ENCODE data around the gene ATP5MC3.

The ATP5MC3 gene

GRCh38 chr2:175176624-175177023 is 4.9 kb downstream of the ATP5MC3 start:
- Histone ChIP-seq H3K18ac (ENCODE audit: low read depth in 1 of 2, low read length in 2 of 2) (no peak overlapping the region), H2BK120ac (ENCODE audit: low read depth, low read length) (no peak overlapping the region), H3K79me1 (replicated peaks; ENCODE audit: low read length, poor library complexity, severe bottlenecking) (peaks cover 12% of the 10 kb centered on the region), H2AK5ac (ENCODE audit: low read length, severe bottlenecking) (no peak overlapping the region), H3K14ac (ENCODE audit: low read length in 2 of 2) (no peak overlapping the region), H3K27me3 (ENCODE audit: control insufficient read depth in 1 of 2, insufficient read depth in 1 of 2, low read length in 2 of 2) (no peaks in the 10 kb centered on the region), H2BK12ac (ENCODE audit: low read length in 2 of 2) (no peak overlapping the region), H3K23ac (ENCODE audit: low read length in 2 of 2) (no peak overlapping the region), H3K9ac (ENCODE audit: low read length) (no peak overlapping the region), H3K4me3 (ENCODE audit: insufficient read depth in 1 of 2, low read depth in 1 of 2, low read length in 2 of 2) (no peak overlapping the region), H4K91ac (ENCODE audit: low read length) (no peak overlapping the region), H2AFZ (ENCODE audit: low read depth, low read length) (no peak overlapping the region), H4K8ac (ENCODE audit: low read length) (no peak overlapping the region), H3K4me2 (ENCODE audit: low read length, poor library complexity, severe bottlenecking) (no peak overlapping the region), H3K4ac (ENCODE audit: low read depth in 1 of 2, low read length in 2 of 2) (no peak overlapping the region), H3K27ac (ENCODE audit: low read length, poor library complexity, severe bottlenecking) (no peak overlapping the region), H2BK5ac (ENCODE audit: low read depth, low read length, poor library complexity, severe bottlenecking) (no peak overlapping the region), H3K4me1 (ENCODE audit: control insufficient read depth, insufficient read depth, low read depth, low read length) (peaks cover 3% of the 10 kb centered on the region), H3K36me3 (ENCODE audit: control insufficient read depth in 1 of 2, insufficient read depth in 2 of 2, low read depth in 1 of 2, low read length in 2 of 2) (peaks cover 7 to 68% of the 10 kb centered on the region in 2 experiments), H2BK15ac (ENCODE audit: low read depth, poor library complexity, severe bottlenecking) (no peak overlapping the region), H3K9me3 (ENCODE audit: control insufficient read depth, low read length) (no peaks in the 10 kb centered on the region)
- no peak for DNase-seq
- WGBS = 60% methylated on average over 1 of the region's 5 CpGs

- H3K23ac ChIP-seq (ENCODE audit: low read length in 2 of 2) = no peak overlapping the region
- no peak overlapping the region for H2AFZ ChIP-seq (ENCODE audit: low read depth, low read length)
- H3K18ac ChIP-seq (ENCODE audit: low read depth in 1 of 2, low read length in 2 of 2) = no peak overlapping the region
- H3K79me1 ChIP-seq (replicated peaks; ENCODE audit: low read length, poor library complexity, severe bottlenecking) = peaks cover 12% of the 10 kb centered on the region
- H3K4ac ChIP-seq (ENCODE audit: low read depth in 1 of 2, low read length in 2 of 2) = no peak overlapping the region
- no peak overlapping the region for H3K27ac ChIP-seq (ENCODE audit: low read length, poor library complexity, severe bottlenecking)
- no peak overlapping the region for H2BK120ac ChIP-seq (ENCODE audit: low read depth, low read length)
- peaks cover 3% of the 10 kb centered on the region for H3K4me1 ChIP-seq (ENCODE audit: control insufficient read depth, insufficient read depth, low read depth, low read length)
- H2BK15ac ChIP-seq (ENCODE audit: low read depth, poor library complexity, severe bottlenecking) = no peak overlapping the region
- H3K14ac ChIP-seq (ENCODE audit: low read length in 2 of 2) = no peak overlapping the region
- H3K4me2 ChIP-seq (ENCODE audit: low read length, poor library complexity, severe bottlenecking) = no peak overlapping the region
- H2BK12ac ChIP-seq (ENCODE audit: low read length in 2 of 2) = no peak overlapping the region
- no peak for DNase-seq
- H2AK5ac ChIP-seq (ENCODE audit: low read length, severe bottlenecking) = no peak overlapping the region
- no peaks in the 10 kb centered on the region for H3K27me3 ChIP-seq (ENCODE audit: control insufficient read depth in 1 of 2, insufficient read depth in 1 of 2, low read length in 2 of 2)
- no CpG with 5 or more reads among the region's 1 CpG for WGBS
- H4K8ac ChIP-seq (ENCODE audit: low read length) = no peak overlapping the region
- H3K36me3 ChIP-seq (ENCODE audit: control insufficient read depth in 1 of 2, insufficient read depth in 2 of 2, low read depth in 1 of 2, low read length in 2 of 2) = peaks cover 7 to 68% of the 10 kb centered on the region in 2 experiments
- H3K9me3 ChIP-seq (ENCODE audit: control insufficient read depth, low read length) = no peaks in the 10 kb centered on the region
- H2BK5ac ChIP-seq (ENCODE audit: low read depth, low read length, poor library complexity, severe bottlenecking) = no peak overlapping the region
- no peak overlapping the region for H4K91ac ChIP-seq (ENCODE audit: low read length)
- no peak overlapping the region for H3K4me3 ChIP-seq (ENCODE audit: insufficient read depth in 1 of 2, low read depth in 1 of 2, low read length in 2 of 2)
- no peak overlapping the region for H3K9ac ChIP-seq (ENCODE audit: low read length)
Observed at GRCh38 chr2:175175896-175176295, 5.6 kb downstream of the ATP5MC3 start.

GRCh38 chr2:175175320-175175719 is 6.2 kb downstream of the ATP5MC3 start:
- no peak overlapping the region for H3K9ac ChIP-seq (ENCODE audit: low read length)
- H3K14ac ChIP-seq (ENCODE audit: low read length in 2 of 2) = no peak overlapping the region
- H3K9me3 ChIP-seq (ENCODE audit: control insufficient read depth, low read length) = no peaks in the 10 kb centered on the region
- H3K18ac ChIP-seq (ENCODE audit: low read depth in 1 of 2, low read length in 2 of 2) = no peak overlapping the region
- no peak for DNase-seq
- WGBS = 100% methylated on average over 1 of the region's 2 CpGs
- H3K27ac ChIP-seq (ENCODE audit: low read length, poor library complexity, severe bottlenecking) = no peak overlapping the region
- no peak overlapping the region for H3K4me3 ChIP-seq (ENCODE audit: insufficient read depth in 1 of 2, low read depth in 1 of 2, low read length in 2 of 2)
- H3K4me1 ChIP-seq (ENCODE audit: control insufficient read depth, insufficient read depth, low read depth, low read length) = peaks cover 3% of the 10 kb centered on the region
- peaks cover 7 to 68% of the 10 kb centered on the region in 2 experiments for H3K36me3 ChIP-seq (ENCODE audit: control insufficient read depth in 1 of 2, insufficient read depth in 2 of 2, low read depth in 1 of 2, low read length in 2 of 2)
- H2AFZ ChIP-seq (ENCODE audit: low read depth, low read length) = no peak overlapping the region
- no peak overlapping the region for H4K8ac ChIP-seq (ENCODE audit: low read length)
- no peak overlapping the region for H2BK15ac ChIP-seq (ENCODE audit: low read depth, poor library complexity, severe bottlenecking)
- no peak overlapping the region for H3K4me2 ChIP-seq (ENCODE audit: low read length, poor library complexity, severe bottlenecking)
- H3K27me3 ChIP-seq (ENCODE audit: control insufficient read depth in 1 of 2, insufficient read depth in 1 of 2, low read length in 2 of 2) = no peaks in the 10 kb centered on the region
- no peak overlapping the region for H3K4ac ChIP-seq (ENCODE audit: low read depth in 1 of 2, low read length in 2 of 2)
- H3K79me1 ChIP-seq (replicated peaks; ENCODE audit: low read length, poor library complexity, severe bottlenecking) = peaks cover 13% of the 10 kb centered on the region
- no peak overlapping the region for H2BK120ac ChIP-seq (ENCODE audit: low read depth, low read length)
- no peak overlapping the region for H3K23ac ChIP-seq (ENCODE audit: low read length in 2 of 2)
- H2AK5ac ChIP-seq (ENCODE audit: low read length, severe bottlenecking) = no peak overlapping the region
- no peak overlapping the region for H4K91ac ChIP-seq (ENCODE audit: low read length)
- no peak overlapping the region for H2BK5ac ChIP-seq (ENCODE audit: low read depth, low read length, poor library complexity, severe bottlenecking)
- no peak overlapping the region for H2BK12ac ChIP-seq (ENCODE audit: low read length in 2 of 2)

GRCh38 chr2:175170659-175171304 is 10.7 kb downstream of the ATP5MC3 start:
- Histone ChIP-seq H3K27ac (ENCODE audit: low read length, poor library complexity, severe bottlenecking) (no peak overlapping the region), H3K4me3 (ENCODE audit: insufficient read depth in 1 of 2, low read depth in 1 of 2, low read length in 2 of 2) (no peak overlapping the region), H3K4ac (ENCODE audit: low read depth in 1 of 2, low read length in 2 of 2) (no peak overlapping the region), H3K27me3 (ENCODE audit: control insufficient read depth in 1 of 2, insufficient read depth in 1 of 2, low read length in 2 of 2) (no peaks in the 10 kb centered on the region), H3K4me2 (ENCODE audit: low read length, poor library complexity, severe bottlenecking) (no peak overlapping the region), H2BK12ac (ENCODE audit: low read length in 2 of 2) (no peak overlapping the region), H3K4me1 (ENCODE audit: control insufficient read depth, insufficient read depth, low read depth, low read length) (peaks cover under 1% of the 10 kb centered on the region), H4K8ac (ENCODE audit: low read length) (no peak overlapping the region), H3K79me1 (replicated peaks; ENCODE audit: low read length, poor library complexity, severe bottlenecking) (peaks cover 13% of the 10 kb centered on the region), H2AK5ac (ENCODE audit: low read length, severe bottlenecking) (no peak overlapping the region), H3K18ac (ENCODE audit: low read depth in 1 of 2, low read length in 2 of 2) (no peak overlapping the region), H2BK120ac (ENCODE audit: low read depth, low read length) (no peak overlapping the region), H2BK15ac (ENCODE audit: low read depth, poor library complexity, severe bottlenecking) (no peak overlapping the region), H4K91ac (ENCODE audit: low read length) (no peak overlapping the region), H3K36me3 (ENCODE audit: control insufficient read depth in 1 of 2, insufficient read depth in 2 of 2, low read depth in 1 of 2, low read length in 2 of 2) (peaks cover 0 to 26% of the 10 kb centered on the region in 2 experiments), H3K9ac (ENCODE audit: low read length) (no peak overlapping the region), H3K23ac (ENCODE audit: low read length in 2 of 2) (no peak overlapping the region), H3K14ac (ENCODE audit: low read length in 2 of 2) (no peak overlapping the region), H2BK5ac (ENCODE audit: low read depth, low read length, poor library complexity, severe bottlenecking) (no peak overlapping the region), H3K9me3 (ENCODE audit: control insufficient read depth, low read length) (no peaks in the 10 kb centered on the region), H2AFZ (ENCODE audit: low read depth, low read length) (no peak overlapping the region)
- DNase-seq = no peak
- 98% methylated on average over 3 of the region's 3 CpGs for WGBS

Measured in mesenchymal stem cell (in vitro differentiated cells and primary cell).